ENCODE measurements around the gene STARD10.

GRCh38 chr11:72753341-72754148, 40.3 kb downstream of the STARD10 start:
- TF ChIP-seq CTCF (IDR thresholded peaks at IDR 0.05) (peak in 4 of 7 experiments; percentile 6 to 23 (median 13)), POLR2A (IDR thresholded peaks at IDR 0.05) (no peak)
